Upper lobe of left lung (tissue), 6 donors: ENCODE results near the gene BCAS1. TPM values are rescaled to one million over a fixed set of nuclear protein-coding genes. Genes with fewer than 3 reads are reported as not detected.

Experiments used
- ATAC-seq, 2 donors: fragments of 200-7000 bp; cut with Tn5 transposase; one replicate each; pipeline ENCODE4 v1.9.1; 2022; ENCODE audit warnings: mild to moderate bottlenecking in 2 of 2, moderate library complexity in 2 of 2; ENCODE audit not compliant: low FRiP score in 2 of 2
- DNase-seq, 2 donors: peaks; one replicate each; pipeline ENCODE4 v3.0.0-alpha.2; 2019 to 2020
- H3K27ac ChIP-seq, 4 donors: fragments of 200-600 bp; sonication (generic); one replicate each; pipeline ENCODE4 v1.5.1; 2016 to 2019
- H3K27me3 ChIP-seq, 4 donors: fragments of 200-600 bp; sonication (generic); one replicate each; pipeline ENCODE4 v1.5.1; 2017 to 2019
- H3K36me3 ChIP-seq, 4 donors: fragments of 200-600 bp; sonication (generic); one replicate each; pipeline ENCODE4 v1.5.1; 2016 to 2019
- H3K4me1 ChIP-seq, 4 donors: fragments of 200-600 bp; sonication (generic); one replicate each; pipeline ENCODE4 v1.5.1; 2018 to 2019
- H3K4me3 ChIP-seq, 4 donors: fragments of 200-600 bp; sonication (generic); one replicate each; pipeline ENCODE4 v1.5.1; 2017 to 2019; ENCODE audit warnings: mild to moderate bottlenecking in 2 of 4, moderate library complexity in 1 of 4
- H3K9me3 ChIP-seq, 4 donors: fragments of 200-600 bp; sonication (generic); one replicate each; pipeline ENCODE4 v1.5.1; 2018 to 2019
- EP300 ChIP-seq, 4 donors: sonication (generic); formaldehyde crosslinking; IDR thresholded peaks; one replicate each; pipeline ENCODE4 v1.5.1; 2017; ENCODE audit warnings: antibody characterized with exemption in 4 of 4, control low read depth in 2 of 4
- POLR2A ChIP-seq, 4 donors: fragments of 450-650 bp; IDR thresholded peaks; one replicate each; pipeline ENCODE4 v1.5.1; 2016 to 2017; ENCODE audit warnings: antibody characterized with exemption in 4 of 4, mild to moderate bottlenecking in 2 of 4
- POLR2AphosphoS5 ChIP-seq, 2 donors: sonication (generic); formaldehyde crosslinking; IDR thresholded peaks; one replicate each; pipeline ENCODE4 v1.5.1; 2017; ENCODE audit warnings: antibody characterized with exemption in 2 of 2
- WGBS, 2 donors: methylation state at CpG; one replicate each; pipeline ENCODE4 v1.1.5; 2017 to 2018; 5-methylcytosine and 5-hydroxymethylcytosine counted together
- total RNA-seq, 6 donors: library from RNA; depleted of rRNA in 4 of 6; stranded (reverse); fragments of >200 nt in 4 of 6; gene quantifications; one replicate each; pipeline versions ENCODE4 v1.1.0 to v1.2.1, GENCODE V29; 2016 to 2021
- TF ChIP-seq, protein P1 (sequence below), 6 experiments: fragments of 450-650 bp in 4 of 6; fragments of 200-600 bp in 2 of 6; sonication (generic) in 2 of 6; IDR thresholded peaks; one replicate each; pipeline ENCODE4 v1.5.1; 2016 to 2019; ENCODE audit warnings: antibody characterized with exemption in 6 of 6
- donor health status: DM: no; HTN: no; CAD: no; lungs with moderate emphysema.
- donor health status: DM: no; HTN: yes; CAD: no; lungs with severe emphysema.

Gene BCAS1
- total RNA-seq, 6 donors from 2014 or later = 0.74 to 11.2 (median 1.3) TPM

DNA sequence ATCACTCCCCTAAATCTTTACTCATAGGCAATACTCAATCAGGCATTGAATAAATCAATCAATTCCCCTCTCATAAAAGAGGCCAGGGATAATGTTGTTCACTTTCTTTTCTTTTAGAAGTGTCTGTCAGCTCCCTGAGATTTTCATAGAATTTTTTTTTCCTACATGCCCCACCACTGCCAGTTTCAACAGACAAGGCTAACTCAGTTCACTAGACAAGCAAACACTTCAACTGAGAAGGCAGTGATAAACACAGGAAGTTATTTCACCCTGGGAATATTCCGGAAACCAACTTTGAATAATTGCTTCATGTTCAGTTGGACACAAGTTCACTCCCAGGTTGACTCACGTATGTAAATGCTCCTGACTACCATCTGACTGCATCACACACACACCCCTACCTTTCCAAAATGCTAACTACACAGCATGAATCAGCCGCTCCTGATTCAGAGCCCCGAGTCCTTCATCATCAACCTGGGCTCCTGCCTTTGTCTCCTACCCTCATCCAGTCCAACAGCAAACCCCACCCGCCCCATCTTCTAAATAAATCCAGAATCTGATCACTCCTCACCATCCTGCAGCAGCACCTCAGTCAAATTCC, 143.9 kb downstream of the BCAS1 start:
- H3K4me1 ChIP-seq = peaks cover 13 to 25% (median 15%) of the 10 kb centered on the region in 4 donors
- ATAC-seq (peak; percentile 61 to 79), DNase-seq (peak in 1 of 2 donors; percentile 48)
- H3K9me3 ChIP-seq = no peaks in the 10 kb centered on the region
- peak; percentile 36 to 51 for TF ChIP-seq POLR2AphosphoS5 (IDR thresholded peaks at IDR 0.05)
- TF ChIP-seq, protein P1, sequence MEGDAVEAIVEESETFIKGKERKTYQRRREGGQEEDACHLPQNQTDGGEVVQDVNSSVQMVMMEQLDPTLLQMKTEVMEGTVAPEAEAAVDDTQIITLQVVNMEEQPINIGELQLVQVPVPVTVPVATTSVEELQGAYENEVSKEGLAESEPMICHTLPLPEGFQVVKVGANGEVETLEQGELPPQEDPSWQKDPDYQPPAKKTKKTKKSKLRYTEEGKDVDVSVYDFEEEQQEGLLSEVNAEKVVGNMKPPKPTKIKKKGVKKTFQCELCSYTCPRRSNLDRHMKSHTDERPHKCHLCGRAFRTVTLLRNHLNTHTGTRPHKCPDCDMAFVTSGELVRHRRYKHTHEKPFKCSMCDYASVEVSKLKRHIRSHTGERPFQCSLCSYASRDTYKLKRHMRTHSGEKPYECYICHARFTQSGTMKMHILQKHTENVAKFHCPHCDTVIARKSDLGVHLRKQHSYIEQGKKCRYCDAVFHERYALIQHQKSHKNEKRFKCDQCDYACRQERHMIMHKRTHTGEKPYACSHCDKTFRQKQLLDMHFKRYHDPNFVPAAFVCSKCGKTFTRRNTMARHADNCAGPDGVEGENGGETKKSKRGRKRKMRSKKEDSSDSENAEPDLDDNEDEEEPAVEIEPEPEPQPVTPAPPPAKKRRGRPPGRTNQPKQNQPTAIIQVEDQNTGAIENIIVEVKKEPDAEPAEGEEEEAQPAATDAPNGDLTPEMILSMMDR (IDR thresholded peaks at IDR 0.05) = no peak
- TF ChIP-seq EP300 (IDR thresholded peaks at IDR 0.05) = peak in 2 of 4 donors; percentile 43 to 44
- TF ChIP-seq POLR2A (IDR thresholded peaks at IDR 0.05) = peak in 1 of 4 donors; percentile 20
- H3K36me3 ChIP-seq = no peaks in the 10 kb centered on the region
- no peaks in the 10 kb centered on the region for H3K27me3 ChIP-seq
- WGBS, 2 donors = 34 to 43% methylated on average over 5 of the region's 5 CpGs
- H3K27ac ChIP-seq = peak overlapping the region in 3 of 4 donors; percentile 33 to 46 (median 44)
- H3K4me3 ChIP-seq = no peak overlapping the region

DNA sequence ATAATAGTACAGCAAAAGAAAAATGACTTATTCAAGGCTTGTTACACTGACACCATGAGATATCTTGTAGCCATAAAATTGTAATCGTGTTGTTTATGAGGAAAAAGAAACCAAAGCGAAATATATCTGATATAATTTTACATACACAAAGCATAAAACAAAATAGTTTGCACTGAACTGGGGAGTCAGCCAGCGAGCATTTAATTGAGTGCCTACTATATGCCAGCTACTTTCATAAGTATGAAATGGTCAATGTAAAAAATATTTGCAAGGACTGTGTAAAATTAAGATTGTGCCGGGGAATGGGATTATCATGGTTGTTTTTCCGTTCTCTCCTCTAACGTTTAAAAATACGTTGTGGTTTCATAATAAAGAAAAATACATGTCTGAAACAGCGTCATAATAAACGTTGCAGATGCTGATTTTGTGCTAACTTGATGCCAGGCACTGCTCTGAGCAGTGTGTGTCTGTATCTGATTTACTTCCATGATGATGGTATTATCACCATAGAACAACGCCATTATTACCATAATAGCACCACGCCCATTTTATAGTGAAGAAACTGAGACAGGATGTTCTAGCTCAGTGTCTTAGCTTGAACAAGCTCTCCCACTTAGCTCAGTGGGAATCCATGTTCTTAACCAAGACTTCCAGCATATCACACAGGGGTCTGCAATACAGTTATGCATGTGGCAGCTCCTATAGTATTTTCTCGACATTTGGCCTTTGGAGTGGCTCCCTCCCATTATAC, 144.6 kb downstream of the BCAS1 start:
- 83 to 84% methylated on average over 12 of the region's 12 CpGs for WGBS, 2 donors
- Histone ChIP-seq H3K4me1 (peaks cover 13 to 25% (median 15%) of the 10 kb centered on the region in 4 donors), H3K27ac (peak overlapping the region in 3 of 4 donors; percentile 33 to 46 (median 44))

GRCh38 chr20:53923566-53924369, 146.6 kb downstream of the BCAS1 start:
- H3K27me3 ChIP-seq = no peaks in the 10 kb centered on the region
- DNase-seq = no peak
- no peaks in the 10 kb centered on the region for H3K9me3 ChIP-seq
- no peak for ATAC-seq
- peaks cover 13 to 25% (median 15%) of the 10 kb centered on the region in 4 donors for H3K4me1 ChIP-seq
- peak overlapping the region in 2 of 4 donors; percentile 16 to 49 for H3K27ac ChIP-seq
- TF ChIP-seq POLR2AphosphoS5 (IDR thresholded peaks at IDR 0.05) = no peak
- TF ChIP-seq, protein P1 (IDR thresholded peaks at IDR 0.05) = no peak
- TF ChIP-seq POLR2A (IDR thresholded peaks at IDR 0.05) = no peak
- 84 to 85% methylated on average over 5 to 7 of the region's 7 CpGs for WGBS, 2 donors
- H3K36me3 ChIP-seq = no peaks in the 10 kb centered on the region
- H3K4me3 ChIP-seq = no peak overlapping the region

More for the DNA sequence above, 144.6 kb downstream of the BCAS1 start:
- H3K4me3 ChIP-seq = no peak overlapping the region
- ATAC-seq (no peak), DNase-seq (no peak)
- TF ChIP-seq POLR2AphosphoS5 (IDR thresholded peaks at IDR 0.05) (no peak), POLR2A (IDR thresholded peaks at IDR 0.05) (no peak), EP300 (IDR thresholded peaks at IDR 0.05) (no peak)
- TF ChIP-seq, protein P1 (IDR thresholded peaks at IDR 0.05) = no peak
- H3K36me3 ChIP-seq = no peaks in the 10 kb centered on the region
- no peaks in the 10 kb centered on the region for H3K27me3 ChIP-seq
- no peaks in the 10 kb centered on the region for H3K9me3 ChIP-seq

- Histone ChIP-seq H3K27ac (peak overlapping the region in 3 of 4 donors; percentile 48 to 73 (median 67)), H3K9me3 (no peaks in the 10 kb centered on the region), H3K36me3 (no peaks in the 10 kb centered on the region), H3K4me3 (no peak overlapping the region), H3K27me3 (no peaks in the 10 kb centered on the region), H3K4me1 (peaks cover 13 to 25% (median 15%) of the 10 kb centered on the region in 4 donors)
- TF ChIP-seq POLR2AphosphoS5 (IDR thresholded peaks at IDR 0.05) = no peak
- TF ChIP-seq, protein P1 (IDR thresholded peaks at IDR 0.05) = no peak
- no peak for TF ChIP-seq EP300 (IDR thresholded peaks at IDR 0.05)
- no peak for TF ChIP-seq POLR2A (IDR thresholded peaks at IDR 0.05)
- ATAC-seq (peak in 1 of 2 donors; percentile 84), DNase-seq (no peak)
- 37 to 53% methylated on average over 4 of the region's 4 CpGs for WGBS, 2 donors
These were observed 147.5 kb downstream of the BCAS1 start for GRCh38 chr20:53922901-53923314.
